Epithelial cell of proximal tubule (primary cell): ENCODE results near the gene KMT2E. TPM values are rescaled to one million over a fixed set of nuclear protein-coding genes. Genes with fewer than 3 reads are reported as not detected.
"Not testable (repeated sequence)": the region's sequence is repeated elsewhere in the genome, so short reads cannot be mapped to it uniquely, and the experiment has no call there.

Experiments used
- DNase-seq: peaks from one replicate; pipeline ENCODE4 v3.0.0-alpha.2; 2011; ENCODE audit warnings: low read depth
- H3K4me3 ChIP-seq: 2 replicates; pipeline ENCODE4 v1.5.1; 2011; ENCODE audit warnings: low read depth, mild to moderate bottlenecking, low read length
- CTCF ChIP-seq: conservative IDR thresholded peaks from 2 replicates; pipeline ENCODE4 v1.5.1; 2012; ENCODE audit warnings: low read depth, mild to moderate bottlenecking, low read length
- total RNA-seq: library from RNA; depleted of rRNA; stranded (reverse); fragments of >200 nt; gene quantifications from 2 replicates; pipeline ENCODE4 v1.2.3, GENCODE V29; 2015

Gene KMT2E
- total RNA-seq, 1 donor from 2014 or later, result 46.4 TPM

DNA sequence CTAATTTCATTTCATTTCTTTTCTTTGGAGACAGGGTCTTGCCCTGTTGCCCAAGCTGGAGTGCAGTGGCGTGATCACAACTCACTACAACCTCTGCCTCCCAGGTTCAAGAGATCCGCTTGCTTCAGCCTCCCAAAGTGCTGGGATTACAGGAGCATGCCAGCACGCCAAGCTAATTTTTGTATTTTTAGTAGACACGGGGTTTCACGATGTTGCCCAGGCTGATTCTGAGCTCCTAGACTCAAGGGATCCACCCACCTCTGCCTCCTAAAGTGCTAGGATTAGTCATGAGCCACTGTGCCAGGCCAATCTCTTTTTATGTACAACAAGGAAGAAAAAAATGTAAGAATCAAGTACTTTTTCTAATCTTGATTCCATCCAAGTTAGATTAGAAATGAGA, 10.7 kb upstream of the KMT2E start:
- no peak for TF ChIP-seq CTCF
- no peak overlapping the region for H3K4me3 ChIP-seq
- DNase-seq, result no peak

DNA sequence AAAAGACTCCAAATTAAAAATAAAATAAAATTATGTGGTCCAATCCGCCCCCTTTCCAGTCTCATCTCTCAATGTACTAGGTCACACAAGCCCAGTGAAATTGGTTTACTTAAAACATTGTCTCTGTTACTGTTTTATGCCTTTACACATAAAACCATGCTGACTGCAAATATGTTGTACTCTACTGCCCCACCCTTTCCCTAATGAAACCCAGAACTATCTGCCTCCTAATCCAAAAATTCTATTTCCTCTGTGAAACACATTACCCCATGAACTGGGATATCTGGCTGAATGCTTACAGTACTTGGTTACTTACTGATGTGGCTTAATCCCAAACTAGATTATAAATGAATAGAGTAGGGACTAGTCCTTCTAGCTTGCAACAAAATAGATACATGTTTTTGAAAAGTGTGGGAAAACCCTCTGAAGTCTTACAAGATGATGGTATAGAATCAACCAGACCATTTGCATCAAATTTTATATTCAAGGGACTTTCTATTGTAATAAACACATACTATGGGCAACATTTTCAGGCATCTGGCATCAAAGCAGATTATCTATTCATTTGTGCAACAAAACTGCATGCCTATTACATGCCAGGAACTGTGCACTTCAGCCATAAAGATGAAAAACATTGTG, 10.0 kb upstream of the KMT2E start:
- no peak overlapping the region for H3K4me3 ChIP-seq
- TF ChIP-seq CTCF, result no peak
- no peak for DNase-seq

DNA sequence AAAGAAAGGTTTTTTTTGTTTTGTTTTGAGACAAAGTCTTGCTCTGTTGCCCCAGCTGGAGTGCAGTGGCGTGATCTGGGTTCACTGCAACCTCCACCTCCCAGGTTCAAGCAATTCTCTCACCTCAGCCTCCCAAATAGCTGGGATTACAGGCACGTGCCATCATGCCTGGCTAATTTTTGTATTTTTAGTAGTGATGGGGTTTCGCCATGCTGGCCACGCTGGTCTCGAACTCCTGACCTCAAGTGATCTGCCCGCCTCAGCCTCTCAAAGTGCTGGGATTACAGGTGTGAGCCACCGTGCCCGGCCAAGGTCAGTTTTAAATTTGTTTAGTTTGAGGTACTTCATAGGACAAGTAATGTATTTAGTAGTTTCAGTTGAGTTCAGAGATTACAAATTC, 9.0 kb upstream of the KMT2E start:
- not testable (repeated sequence) for DNase-seq, H3K4me3 ChIP-seq

- H3K4me3 ChIP-seq, DNase-seq: not testable (repeated sequence)
Measured at GRCh38 chr7:105005486-105005885, 8.5 kb upstream of the KMT2E start.

GRCh38 chr7:105006367-105007136, 7.5 kb upstream of the KMT2E start:
- H3K4me3 ChIP-seq, result no peak overlapping the region
- peak; percentile 18 for TF ChIP-seq CTCF
- no peak for DNase-seq

DNA sequence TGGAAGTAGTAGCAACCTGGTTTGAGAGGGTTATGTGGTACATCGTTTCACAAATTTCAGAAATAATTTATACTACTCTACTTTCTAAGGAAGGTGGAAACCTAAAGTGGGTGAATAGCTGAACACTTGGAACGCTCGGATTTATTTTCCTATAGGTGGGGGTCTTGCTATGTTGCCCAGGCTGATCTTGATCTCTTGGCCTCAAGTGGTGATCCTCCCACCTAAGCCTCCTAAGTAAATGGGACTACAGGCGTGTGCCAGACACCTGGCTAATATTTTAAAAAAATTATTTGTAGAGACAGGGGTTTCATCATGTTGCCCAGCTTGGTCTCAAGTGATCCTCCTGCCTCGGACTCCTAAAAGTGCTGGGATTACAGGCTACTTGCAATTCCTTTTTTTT, 6.7 kb upstream of the KMT2E start:
- no peak for DNase-seq
- TF ChIP-seq CTCF, result no peak
- no peak overlapping the region for H3K4me3 ChIP-seq

- peak overlapping the region; percentile 90 for H3K4me3 ChIP-seq
- TF ChIP-seq CTCF, result no peak
- no peak for DNase-seq
Measured at GRCh38 chr7:105009667-105010503, 4.1 kb upstream of the KMT2E start.
